ENCODE data around the gene BCLAF3. TPM values are rescaled to one million over a fixed set of nuclear protein-coding genes. Genes with fewer than 3 reads are reported as not detected.

BCLAF3 gene
- total and polyA plus RNA-seq, 2 donors (not counting 1 experiment from before 2014, with no cell fraction given): 3.1 to 21.5 TPM

- Histone ChIP-seq H3K9me3 (ENCODE audit: control extremely low read depth in 1 of 3, control insufficient read depth in 2 of 3, insufficient read depth in 1 of 3, low read length in 2 of 3) (no peaks in the 10 kb centered on the region), H3K27me3 (replicated peaks in 1 of 4; ENCODE audit: control extremely low read depth in 1 of 4, control insufficient read depth in 3 of 4, insufficient read depth in 4 of 4, low read length in 3 of 4) (no peaks in the 10 kb centered on the region), H3K27ac (ENCODE audit: low read length in 2 of 2) (no peak overlapping the region), H3K4me3 (ENCODE audit: control extremely low read depth in 1 of 5, extremely low read depth in 1 of 5, insufficient read depth in 1 of 5, low read depth in 2 of 5, low read length in 4 of 5) (no peak overlapping the region), H3K36me3 (replicated peaks in 1 of 2; ENCODE audit: control extremely low read depth in 1 of 2, control insufficient read depth in 1 of 2, extremely low read depth in 1 of 2, insufficient read depth in 2 of 2, low read length in 1 of 2) (peaks cover 0 to 14% of the 10 kb centered on the region in 2 experiments), H3K79me2 (ENCODE audit: control insufficient read depth, insufficient read depth, low read length) (no peaks in the 10 kb centered on the region), H3K9ac (ENCODE audit: low read length) (no peak overlapping the region), H3K4me1 (ENCODE audit: control insufficient read depth in 2 of 2, insufficient read depth in 2 of 2, low read length in 2 of 2) (no peaks in the 10 kb centered on the region), H2AFZ (ENCODE audit: insufficient read depth, low read depth, low read length, poor library complexity, severe bottlenecking) (no peak overlapping the region), H4K20me1 (ENCODE audit: control insufficient read depth, insufficient read depth, low read length, poor library complexity, severe bottlenecking) (no peaks in the 10 kb centered on the region), H3K4me2 (replicated peaks; ENCODE audit: low read depth, low read length, poor library complexity, severe bottlenecking) (no peak overlapping the region)
- 50% methylated on average over 4 of the region's 9 CpGs for WGBS (ENCODE audit: insufficient coverage)
- POLR2A ChIA-PET: no interaction called here
- TF ChIP-seq EZH2 (IDR thresholded peaks at IDR 0.05; ENCODE audit: borderline replicate concordance, insufficient read depth, low read depth, low read length, poor library complexity, severe bottlenecking): no peak
- no peak for TF ChIP-seq CTCF (IDR thresholded peaks at IDR 0.05)
- ATAC-seq (ENCODE audit: low read depth): no peak
- intact Hi-C loops (cut with micrococcal nuclease): no loop called here
- H3K9me3 Mint-ChIP-seq (ENCODE audit: insufficient read depth): no peaks in the 10 kb centered on the region
- H3K27me3 Mint-ChIP-seq: no peaks in the 10 kb centered on the region
- no peak overlapping the region for H3K27ac Mint-ChIP-seq
- CTCF ChIA-PET: no interaction called here
- H3K4me1 Mint-ChIP-seq: peaks cover 3% of the 10 kb centered on the region
- DNase-seq: no peak
- H3K4me3 Mint-ChIP-seq: no peak overlapping the region
These were observed 26.7 kb downstream of the BCLAF3 start for GRCh38 chrX:19964017-19964710.

GRCh38 chrX:19960913-19961312 is 29.9 kb downstream of the BCLAF3 start:
- intact Hi-C loops (cut with micrococcal nuclease): no loop called here
- peaks cover 4% of the 10 kb centered on the region for H3K4me1 Mint-ChIP-seq
- Histone ChIP-seq H3K9ac (ENCODE audit: low read length) (no peak overlapping the region), H3K36me3 (replicated peaks in 1 of 2; ENCODE audit: control extremely low read depth in 1 of 2, control insufficient read depth in 1 of 2, extremely low read depth in 1 of 2, insufficient read depth in 2 of 2, low read length in 1 of 2) (peaks cover 0 to 5% of the 10 kb centered on the region in 2 experiments), H3K79me2 (ENCODE audit: control insufficient read depth, insufficient read depth, low read length) (no peaks in the 10 kb centered on the region), H3K27ac (ENCODE audit: low read length in 2 of 2) (no peak overlapping the region), H2AFZ (ENCODE audit: insufficient read depth, low read depth, low read length, poor library complexity, severe bottlenecking) (no peak overlapping the region), H3K27me3 (replicated peaks in 1 of 4; ENCODE audit: control extremely low read depth in 1 of 4, control insufficient read depth in 3 of 4, insufficient read depth in 4 of 4, low read length in 3 of 4) (no peaks in the 10 kb centered on the region), H3K4me3 (ENCODE audit: control extremely low read depth in 1 of 5, extremely low read depth in 1 of 5, insufficient read depth in 1 of 5, low read depth in 2 of 5, low read length in 4 of 5) (no peak overlapping the region), H3K4me2 (replicated peaks; ENCODE audit: low read depth, low read length, poor library complexity, severe bottlenecking) (no peak overlapping the region), H4K20me1 (ENCODE audit: control insufficient read depth, insufficient read depth, low read length, poor library complexity, severe bottlenecking) (no peaks in the 10 kb centered on the region), H3K9me3 (ENCODE audit: control extremely low read depth in 1 of 3, control insufficient read depth in 2 of 3, insufficient read depth in 1 of 3, low read length in 2 of 3) (no peaks in the 10 kb centered on the region), H3K4me1 (ENCODE audit: control insufficient read depth in 2 of 2, insufficient read depth in 2 of 2, low read length in 2 of 2) (no peaks in the 10 kb centered on the region)
- CTCF ChIA-PET: no interaction called here
- DNase-seq (no peak), ATAC-seq (ENCODE audit: low read depth) (no peak)
- H3K4me3 Mint-ChIP-seq: no peak overlapping the region
- H3K9me3 Mint-ChIP-seq (ENCODE audit: insufficient read depth): no peaks in the 10 kb centered on the region
- H3K27ac Mint-ChIP-seq: no peak overlapping the region
- 86% methylated on average over 1 of the region's 1 CpG for WGBS (ENCODE audit: insufficient coverage)
- no peaks in the 10 kb centered on the region for H3K27me3 Mint-ChIP-seq
- POLR2A ChIA-PET: no interaction called here
- no peak for TF ChIP-seq CTCF (IDR thresholded peaks at IDR 0.05)
- TF ChIP-seq EZH2 (IDR thresholded peaks at IDR 0.05; ENCODE audit: borderline replicate concordance, insufficient read depth, low read depth, low read length, poor library complexity, severe bottlenecking): no peak
